ENCODE data around the gene ARHGAP40.

Gene ARHGAP40

GRCh38 chr20:38620441-38620840 is 18.8 kb downstream of the ARHGAP40 start:
- H3K4me1 ChIP-seq = no peaks in the 10 kb centered on the region
- no peak for DNase-seq
- no peaks in the 10 kb centered on the region for H3K27me3 ChIP-seq
- no peaks in the 10 kb centered on the region for H3K36me3 ChIP-seq
- H3K4me3 ChIP-seq (ENCODE audit: low read depth, low read length) = no peak overlapping the region
- TF ChIP-seq, protein P1, sequence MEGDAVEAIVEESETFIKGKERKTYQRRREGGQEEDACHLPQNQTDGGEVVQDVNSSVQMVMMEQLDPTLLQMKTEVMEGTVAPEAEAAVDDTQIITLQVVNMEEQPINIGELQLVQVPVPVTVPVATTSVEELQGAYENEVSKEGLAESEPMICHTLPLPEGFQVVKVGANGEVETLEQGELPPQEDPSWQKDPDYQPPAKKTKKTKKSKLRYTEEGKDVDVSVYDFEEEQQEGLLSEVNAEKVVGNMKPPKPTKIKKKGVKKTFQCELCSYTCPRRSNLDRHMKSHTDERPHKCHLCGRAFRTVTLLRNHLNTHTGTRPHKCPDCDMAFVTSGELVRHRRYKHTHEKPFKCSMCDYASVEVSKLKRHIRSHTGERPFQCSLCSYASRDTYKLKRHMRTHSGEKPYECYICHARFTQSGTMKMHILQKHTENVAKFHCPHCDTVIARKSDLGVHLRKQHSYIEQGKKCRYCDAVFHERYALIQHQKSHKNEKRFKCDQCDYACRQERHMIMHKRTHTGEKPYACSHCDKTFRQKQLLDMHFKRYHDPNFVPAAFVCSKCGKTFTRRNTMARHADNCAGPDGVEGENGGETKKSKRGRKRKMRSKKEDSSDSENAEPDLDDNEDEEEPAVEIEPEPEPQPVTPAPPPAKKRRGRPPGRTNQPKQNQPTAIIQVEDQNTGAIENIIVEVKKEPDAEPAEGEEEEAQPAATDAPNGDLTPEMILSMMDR (IDR thresholded peaks at IDR 0.05; ENCODE audit: low read depth, low read length) = no peak
- no peaks in the 10 kb centered on the region for H3K9me3 ChIP-seq

DNA sequence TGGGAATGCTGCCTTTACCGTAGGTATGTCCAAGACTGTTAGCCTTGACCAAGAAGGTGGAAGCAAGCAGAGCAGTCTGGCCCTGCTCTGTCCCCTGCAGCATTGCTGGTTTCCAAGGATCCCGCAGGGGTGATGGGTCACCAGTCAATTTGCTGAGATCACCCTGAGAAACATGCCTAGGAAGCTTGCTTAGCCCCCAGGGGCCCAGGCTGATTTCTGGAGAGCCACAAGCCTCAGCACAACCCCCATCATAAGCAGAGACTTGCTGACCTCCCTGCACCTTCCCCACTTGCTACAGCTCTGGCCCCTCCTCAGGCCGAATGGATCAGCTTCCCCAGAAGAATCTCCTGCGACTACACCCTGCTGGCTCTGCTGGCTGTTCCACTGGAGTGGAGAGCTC is 21.5 kb downstream of the ARHGAP40 start:
- Histone ChIP-seq H3K4me1 (no peaks in the 10 kb centered on the region), H3K36me3 (no peaks in the 10 kb centered on the region), H3K9me3 (no peaks in the 10 kb centered on the region), H3K27me3 (no peaks in the 10 kb centered on the region), H3K4me3 (ENCODE audit: low read depth, low read length) (no peak overlapping the region)
- TF ChIP-seq, protein P1 (IDR thresholded peaks at IDR 0.05; ENCODE audit: low read depth, low read length) = no peak
- no peak for DNase-seq

- TF ChIP-seq, protein P1 (IDR thresholded peaks at IDR 0.05; ENCODE audit: low read depth, low read length) = no peak
- Histone ChIP-seq H3K9me3 (no peaks in the 10 kb centered on the region), H3K27me3 (no peaks in the 10 kb centered on the region), H3K4me3 (ENCODE audit: low read depth, low read length) (no peak overlapping the region), H3K4me1 (no peaks in the 10 kb centered on the region), H3K36me3 (no peaks in the 10 kb centered on the region)
- DNase-seq = no peak
Observed at GRCh38 chr20:38624084-38624483, 22.5 kb downstream of the ARHGAP40 start.

DNA sequence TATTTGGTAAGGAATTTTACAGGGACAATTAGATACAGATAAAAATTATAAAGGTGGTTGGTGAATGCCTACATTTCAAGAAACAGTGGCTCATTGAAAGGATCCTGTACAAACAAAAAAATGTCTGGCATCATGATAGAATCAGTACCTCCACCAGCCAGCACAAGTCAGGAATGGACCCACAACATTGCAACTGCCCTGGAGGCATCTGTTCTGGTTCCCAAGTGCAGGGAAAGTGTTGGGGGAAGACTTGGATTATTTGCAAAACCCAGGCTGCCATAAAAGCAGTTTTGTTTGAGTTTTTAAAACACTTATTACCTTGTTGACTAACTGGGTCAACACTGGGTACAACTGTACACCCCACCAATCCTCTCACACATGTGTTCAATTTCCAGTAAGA is 24.3 kb downstream of the ARHGAP40 start:
- no peak overlapping the region for H3K4me3 ChIP-seq (ENCODE audit: low read depth, low read length)
- H3K4me1 ChIP-seq = no peaks in the 10 kb centered on the region
- no peaks in the 10 kb centered on the region for H3K36me3 ChIP-seq
- no peak for DNase-seq
- no peaks in the 10 kb centered on the region for H3K9me3 ChIP-seq
- no peaks in the 10 kb centered on the region for H3K27me3 ChIP-seq
- TF ChIP-seq, protein P1 (IDR thresholded peaks at IDR 0.05; ENCODE audit: low read depth, low read length) = no peak

DNA sequence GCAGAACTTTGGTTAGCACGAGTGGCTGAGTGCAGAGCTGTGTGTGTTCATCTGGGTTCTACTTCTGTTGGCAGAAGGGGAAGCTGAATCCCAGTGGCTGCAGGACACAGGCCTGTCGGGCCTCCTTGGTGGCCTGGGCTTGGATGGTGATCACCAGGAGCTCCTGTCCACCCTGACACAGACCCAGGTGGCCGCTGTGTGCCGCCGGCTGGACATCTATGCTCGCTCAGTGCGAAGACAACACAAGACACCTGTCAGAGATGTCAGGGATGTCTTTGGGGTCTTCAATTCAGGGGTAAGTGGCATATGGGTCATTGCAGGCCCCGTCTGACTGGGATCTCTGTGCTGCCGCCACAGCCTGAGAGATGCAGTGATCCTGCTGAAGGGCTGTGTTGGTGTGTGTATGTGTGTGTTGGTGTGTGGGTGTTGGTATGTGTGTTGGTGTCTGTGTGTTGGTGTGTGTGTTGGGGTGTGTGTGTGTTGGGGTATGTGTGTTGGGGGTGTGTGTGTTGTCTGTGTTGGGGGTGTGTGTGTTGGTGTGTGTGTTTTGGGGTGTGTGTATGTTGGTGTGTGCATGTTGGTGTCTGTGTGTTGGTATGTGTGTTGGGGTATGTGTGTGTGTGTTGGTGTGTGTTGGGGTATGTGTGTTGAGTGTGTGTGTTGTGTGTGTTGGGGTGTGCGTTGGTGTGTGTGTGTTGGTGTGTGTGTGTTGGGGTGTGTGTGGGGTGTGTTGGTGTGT is 25.5 kb downstream of the ARHGAP40 start:
- DNase-seq = no peak
- Histone ChIP-seq H3K27me3 (no peaks in the 10 kb centered on the region), H3K36me3 (no peaks in the 10 kb centered on the region), H3K9me3 (no peaks in the 10 kb centered on the region), H3K4me3 (ENCODE audit: low read depth, low read length) (no peak overlapping the region), H3K4me1 (no peaks in the 10 kb centered on the region)
- TF ChIP-seq, protein P1 (IDR thresholded peaks at IDR 0.05; ENCODE audit: low read depth, low read length) = no peak

GRCh38 chr20:38628580-38629470 is 27.2 kb downstream of the ARHGAP40 start:
- Histone ChIP-seq H3K9me3 (no peaks in the 10 kb centered on the region), H3K4me3 (ENCODE audit: low read depth, low read length) (no peak overlapping the region), H3K36me3 (no peaks in the 10 kb centered on the region), H3K27me3 (no peaks in the 10 kb centered on the region), H3K4me1 (no peaks in the 10 kb centered on the region)
- TF ChIP-seq, protein P1 (IDR thresholded peaks at IDR 0.05; ENCODE audit: low read depth, low read length) = no peak
- no peak for DNase-seq
